HEK293 (cell line): Measurements from ENCODE around the gene SMTNL1.

Experiments used
- CTCF ChIA-PET: fragments of 350-600 bp; formaldehyde crosslinking; extraction: SDS; loops from one replicate; lab custom pipeline; 2021; ENCODE audit warnings: antibody characterized with exemption; lab: Yijun Ruan, JAX
- POLR2A ChIA-PET: fragments of 300-600 bp; formaldehyde crosslinking; extraction: SDS; loops from one replicate; lab custom pipeline; 2020; ENCODE audit warnings: antibody characterized with exemption, inconsistent platforms; lab: Yijun Ruan, JAX
- H3K27ac ChIP-seq: fragments of 200-500 bp; sonication (Bioruptor generic); 2 replicates; pipeline ENCODE4 v1.5.1; 2014; ENCODE audit warnings: low read depth, low read length, control low read depth, inconsistent platforms; ENCODE audit errors: extremely low read depth
- H3K36me3 ChIP-seq, 2 experiments: fragments of 200-500 bp in 1 of 2; sonication (Bioruptor generic) in 1 of 2; 1 replicate in 1 of 2; 2 replicates in 1 of 2; pipeline ENCODE4 v1.5.1; 2014 to 2017; ENCODE audit warnings: inconsistent platforms in 2 of 2, low read length in 2 of 2; ENCODE audit not compliant: control insufficient read depth in 2 of 2, insufficient read depth in 1 of 2
- H3K4me1 ChIP-seq: fragments of 200-500 bp; sonication (Bioruptor generic); 2 replicates; pipeline ENCODE4 v1.5.1; 2014; ENCODE audit warnings: mild to moderate bottlenecking, low read length, inconsistent platforms; ENCODE audit not compliant: control insufficient read depth, insufficient read depth
- H3K4me3 ChIP-seq: 2 replicates; pipeline ENCODE4 v1.5.1; 2011; ENCODE audit warnings: low read depth, mild to moderate bottlenecking, control low read depth, low read length, moderate library complexity
- H3K9me3 ChIP-seq: fragments of 200-500 bp; sonication (Bioruptor generic); 2 replicates; pipeline ENCODE4 v1.5.1; 2014; ENCODE audit warnings: low read depth, low read length, inconsistent platforms; ENCODE audit not compliant: control insufficient read depth, insufficient read depth
- MYNN ChIP-seq: fragments of 450-650 bp; formaldehyde crosslinking; IDR thresholded peaks from 2 replicates; pipeline ENCODE4 v1.5.1; 2016; ENCODE audit warnings: missing biosample characterization, missing genetic modification characterization, borderline replicate concordance
- REST ChIP-seq: fragments of 450-650 bp; formaldehyde crosslinking; IDR thresholded peaks from 2 replicates; pipeline ENCODE4 v1.5.1; 2016; ENCODE audit warnings: missing biosample characterization, missing genetic modification characterization
- SP3 ChIP-seq: fragments of 450-650 bp; formaldehyde crosslinking; IDR thresholded peaks from 2 replicates; pipeline ENCODE4 v1.5.1; 2016; ENCODE audit warnings: missing biosample characterization, missing genetic modification characterization
- WT1 ChIP-seq: fragments of 450-650 bp; formaldehyde crosslinking; IDR thresholded peaks from 2 replicates; pipeline ENCODE4 v1.5.1; 2016; ENCODE audit warnings: missing biosample characterization, missing genetic modification characterization
- ZBTB11 ChIP-seq: fragments of 450-650 bp; formaldehyde crosslinking; conservative IDR thresholded peaks from 2 replicates; pipeline ENCODE4 v1.5.1; 2016; ENCODE audit warnings: low read depth, missing biosample characterization, missing genetic modification characterization
- ZNF214 ChIP-seq: fragments of 450-650 bp; formaldehyde crosslinking; IDR thresholded peaks from 2 replicates; pipeline ENCODE4 v1.5.1; 2017; ENCODE audit warnings: missing biosample characterization, mild to moderate bottlenecking, missing genetic modification characterization, borderline replicate concordance
- ZNF239 ChIP-seq: fragments of 450-650 bp; formaldehyde crosslinking; IDR thresholded peaks from 2 replicates; pipeline ENCODE4 v1.5.1; 2016; ENCODE audit warnings: missing biosample characterization, missing genetic modification characterization
- ZNF280D ChIP-seq: fragments of 450-650 bp; formaldehyde crosslinking; IDR thresholded peaks from 2 replicates; pipeline ENCODE4 v1.5.1; 2016; ENCODE audit warnings: missing biosample characterization, missing genetic modification characterization
- ZNF335 ChIP-seq: fragments of 450-650 bp; formaldehyde crosslinking; conservative IDR thresholded peaks from 2 replicates; pipeline ENCODE4 v1.5.1; 2016; ENCODE audit warnings: missing biosample characterization, missing genetic modification characterization
- ZNF426 ChIP-seq: fragments of 450-650 bp; formaldehyde crosslinking; IDR thresholded peaks from 2 replicates; pipeline ENCODE4 v1.5.1; 2017; ENCODE audit warnings: missing biosample characterization, missing genetic modification characterization, mild to moderate bottlenecking, inconsistent platforms, moderate library complexity
- ZNF449 ChIP-seq: fragments of 450-650 bp; formaldehyde crosslinking; IDR thresholded peaks from 2 replicates; pipeline ENCODE4 v1.5.1; 2017; ENCODE audit warnings: missing biosample characterization, mild to moderate bottlenecking, missing genetic modification characterization, moderate library complexity
- ZNF510 ChIP-seq: fragments of 450-650 bp; formaldehyde crosslinking; IDR thresholded peaks from 2 replicates; pipeline ENCODE4 v1.5.1; 2018; ENCODE audit warnings: mild to moderate bottlenecking, missing genetic modification characterization, missing biosample characterization; ENCODE audit not compliant: insufficient replicate concordance
- ZNF571 ChIP-seq: fragments of 450-650 bp; formaldehyde crosslinking; IDR thresholded peaks from 2 replicates; pipeline ENCODE4 v1.5.0; 2017; ENCODE audit warnings: missing biosample characterization, missing genetic modification characterization
- ZNF654 ChIP-seq: fragments of 450-650 bp; formaldehyde crosslinking; IDR thresholded peaks from 2 replicates; pipeline ENCODE4 v1.5.1; 2016; ENCODE audit warnings: low read depth, missing biosample characterization, missing genetic modification characterization

The SMTNL1 gene

GRCh38 chr11:57497303-57498247 is 39.8 kb upstream of the SMTNL1 start (continued):
- TF ChIP-seq ZNF449 (no peak), REST (tag by site-specific recombination) (no peak)

- no peak overlapping the region for H3K4me3 ChIP-seq
- POLR2A ChIA-PET, result interaction anchor here (0.9 to 1.2 kb wide), 2 partner anchors 17 to 38 kb away, joined by 3 to 4 read pairs; partner anchors contain the start of genes RTN4RL2 and SLC43A1
- no peaks in the 10 kb centered on the region for H3K9me3 ChIP-seq
- H3K27ac ChIP-seq, result no peak overlapping the region
- no peak for TF ChIP-seq ZNF280D
- TF ChIP-seq WT1, result peak; percentile 23; the same call in 1 of the 2 replicates
- peaks cover 0 to 16% of the 10 kb centered on the region in 2 experiments; a peak in 1 of 3 replicates for H3K36me3 ChIP-seq
- CTCF ChIA-PET, result no interaction called here
- no peaks in the 10 kb centered on the region for H3K4me1 ChIP-seq
Measured at GRCh38 chr11:57498540-57498939, 38.9 kb upstream of the SMTNL1 start.

- H3K36me3 ChIP-seq, result peaks cover 0 to 16% of the 10 kb centered on the region in 2 experiments; a peak in 1 of 3 replicates
- POLR2A ChIA-PET, result no interaction called here
- no peaks in the 10 kb centered on the region for H3K4me1 ChIP-seq
- CTCF ChIA-PET, result no interaction called here
- no peaks in the 10 kb centered on the region for H3K9me3 ChIP-seq
- no peak overlapping the region for H3K4me3 ChIP-seq
- H3K27ac ChIP-seq, result no peak overlapping the region
- TF ChIP-seq ZNF426 (tag by site-specific recombination), result no peak
- no peak for TF ChIP-seq ZNF510
- TF ChIP-seq ZBTB11, result no peak; the same call in 1 of the 2 replicates
- TF ChIP-seq ZNF214, result no peak
- no peak for TF ChIP-seq ZNF335
- no peak for TF ChIP-seq ZNF239 (tag by site-specific recombination)
- TF ChIP-seq MYNN (tag by site-specific recombination), result no peak
- peak; percentile 85 for TF ChIP-seq SP3 (tag by site-specific recombination)
- no peak for TF ChIP-seq ZNF571 (tag by site-specific recombination)
- no peak for TF ChIP-seq ZNF280D
- TF ChIP-seq ZNF654 (tag by site-specific recombination), result no peak
Measured at GRCh38 chr11:57499413-57499982, 37.9 kb upstream of the SMTNL1 start.
